Measurements from ENCODE around the gene ADAMTSL3.

DNA sequence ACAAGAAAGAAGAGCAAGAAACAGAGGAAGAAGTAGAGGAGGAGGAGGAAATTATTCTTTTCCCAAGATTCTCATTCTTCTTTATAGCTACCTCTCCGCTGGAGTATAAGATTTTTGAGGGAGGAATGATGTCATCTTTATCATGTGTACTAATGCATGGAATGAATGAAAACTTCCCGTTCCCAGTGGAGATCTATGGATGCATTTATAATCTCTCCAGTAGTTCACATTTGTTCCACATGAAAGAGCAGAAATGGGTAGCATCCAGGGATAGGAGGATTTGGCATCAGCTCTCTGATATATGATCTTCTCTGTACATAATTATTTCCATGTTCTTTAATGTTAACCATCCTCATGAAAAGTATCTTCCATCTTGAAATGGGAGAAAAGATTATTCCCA is 244.4 kb downstream of the ADAMTSL3 start:
- TF ChIP-seq, protein P1, sequence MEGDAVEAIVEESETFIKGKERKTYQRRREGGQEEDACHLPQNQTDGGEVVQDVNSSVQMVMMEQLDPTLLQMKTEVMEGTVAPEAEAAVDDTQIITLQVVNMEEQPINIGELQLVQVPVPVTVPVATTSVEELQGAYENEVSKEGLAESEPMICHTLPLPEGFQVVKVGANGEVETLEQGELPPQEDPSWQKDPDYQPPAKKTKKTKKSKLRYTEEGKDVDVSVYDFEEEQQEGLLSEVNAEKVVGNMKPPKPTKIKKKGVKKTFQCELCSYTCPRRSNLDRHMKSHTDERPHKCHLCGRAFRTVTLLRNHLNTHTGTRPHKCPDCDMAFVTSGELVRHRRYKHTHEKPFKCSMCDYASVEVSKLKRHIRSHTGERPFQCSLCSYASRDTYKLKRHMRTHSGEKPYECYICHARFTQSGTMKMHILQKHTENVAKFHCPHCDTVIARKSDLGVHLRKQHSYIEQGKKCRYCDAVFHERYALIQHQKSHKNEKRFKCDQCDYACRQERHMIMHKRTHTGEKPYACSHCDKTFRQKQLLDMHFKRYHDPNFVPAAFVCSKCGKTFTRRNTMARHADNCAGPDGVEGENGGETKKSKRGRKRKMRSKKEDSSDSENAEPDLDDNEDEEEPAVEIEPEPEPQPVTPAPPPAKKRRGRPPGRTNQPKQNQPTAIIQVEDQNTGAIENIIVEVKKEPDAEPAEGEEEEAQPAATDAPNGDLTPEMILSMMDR (conservative IDR thresholded peaks at IDR 0.05 in 1 of 2, IDR thresholded peaks at IDR 0.05 in 1 of 2; ENCODE audit: low read depth in 1 of 2, low read length in 2 of 2): no peak
- no peak for TF ChIP-seq EZH2 (IDR thresholded peaks at IDR 0.05; ENCODE audit: low read length, missing control alignments)
